H1 (cell line): ENCODE measurements around the gene CTDP1. TPM values are rescaled to one million over a fixed set of nuclear protein-coding genes. Genes with fewer than 3 reads are reported as not detected.

Source experiments
- CTCF ChIA-PET: fragments of 300-600 bp; sonication (Branson Sonifier 250); formaldehyde crosslinking; loops from one replicate; lab custom pipeline; 2021; ENCODE audit not compliant: partially characterized antibody; lab: Charles Lee
- POLR2A ChIA-PET: fragments of 300-600 bp; sonication (Branson Sonifier 250); formaldehyde crosslinking; loops from one replicate; lab custom pipeline; 2021; ENCODE audit warnings: inconsistent platforms; ENCODE audit not compliant: partially characterized antibody; lab: Charles Lee
- DNase-seq, 2 experiments: peaks; one replicate each; pipeline versions ENCODE4 v3.0.0 to v3.0.0-alpha.2; 2010 to 2022; ENCODE audit warnings: low spot score in 2 of 2, low read depth in 1 of 2, mixed read lengths in 1 of 2
- FAIRE-seq: peaks from 2 replicates; lab custom pipeline; 2011; peaks lifted over from hg19 to GRCh38; lab: Jason Lieb, UNC
- H2AFZ ChIP-seq: 2 replicates; pipeline ENCODE4 v1.8.1; 2012; ENCODE audit warnings: low read length, inconsistent platforms
- H2AK5ac ChIP-seq: 2 replicates; pipeline ENCODE4 v1.6.1; 2013; ENCODE audit warnings: low read depth, low read length
- H2BK120ac ChIP-seq: replicated peaks from 2 replicates; pipeline ENCODE3; 2013; ENCODE audit warnings: low read depth, low read length, inconsistent platforms
- H2BK12ac ChIP-seq: 2 replicates; pipeline ENCODE4 v1.6.1; 2013; ENCODE audit warnings: low read depth, low read length
- H2BK15ac ChIP-seq: 2 replicates; pipeline ENCODE4 v1.6.1; 2013; ENCODE audit warnings: low read length
- H2BK20ac ChIP-seq: 2 replicates; pipeline ENCODE4 v1.6.1; 2013; ENCODE audit warnings: low read length
- H2BK5ac ChIP-seq: 2 replicates; pipeline ENCODE4 v1.6.1; 2013; ENCODE audit warnings: low read depth, low read length
- H3K14ac ChIP-seq: 2 replicates; pipeline ENCODE4 v1.6.1; 2013; ENCODE audit warnings: inconsistent platforms; ENCODE audit not compliant: insufficient read length
- H3K18ac ChIP-seq: 2 replicates; pipeline ENCODE4 v1.6.1; 2013; ENCODE audit warnings: low read length; ENCODE audit errors: extremely low read depth
- H3K23ac ChIP-seq: 2 replicates; pipeline ENCODE4 v1.6.1; 2013; ENCODE audit warnings: inconsistent platforms; ENCODE audit not compliant: insufficient read length
- H3K23me2 ChIP-seq: 2 replicates; pipeline ENCODE4 v1.6.1; 2013; ENCODE audit warnings: low read depth, low read length
- H3K27ac ChIP-seq: 2 replicates; pipeline ENCODE4 v1.6.1; 2011; ENCODE audit warnings: low read depth, low read length, inconsistent platforms
- H3K27me3 ChIP-seq, 4 experiments: replicated peaks in 1 of 4; 1 replicate in 1 of 4; 2 replicates in 3 of 4; pipeline versions ENCODE4 v1.6.1 to v1.8.1; 2011 to 2013; ENCODE audit warnings: low read length in 3 of 4, mild to moderate bottlenecking in 3 of 4, inconsistent platforms in 2 of 4, mixed read lengths in 2 of 4, moderate library complexity in 1 of 4; ENCODE audit not compliant: control insufficient read depth in 3 of 4, insufficient read depth in 3 of 4; ENCODE audit errors: extremely low read depth in 1 of 4
- H3K36me3 ChIP-seq, 4 experiments: 2 replicates each; pipeline versions ENCODE4 v1.6.1 to v1.8.1; 2011 to 2013; ENCODE audit warnings: mild to moderate bottlenecking in 4 of 4, low read length in 3 of 4, moderate library complexity in 2 of 4, control low read depth in 1 of 4, inconsistent platforms in 1 of 4; ENCODE audit not compliant: insufficient read depth in 4 of 4, control insufficient read depth in 2 of 4
- H3K4ac ChIP-seq: replicated peaks from 2 replicates; pipeline ENCODE3; 2013; ENCODE audit warnings: low read length, low read depth, mixed read lengths, inconsistent platforms; ENCODE audit not compliant: insufficient read length
- H3K4me1 ChIP-seq, 4 experiments: replicated peaks in 1 of 4; 1 replicate in 1 of 4; 2 replicates in 3 of 4; pipeline versions ENCODE4 v1.6.1 to v1.8.1; 2011 to 2013; ENCODE audit warnings: low read length in 3 of 4, inconsistent platforms in 2 of 4, mixed read lengths in 1 of 4; ENCODE audit not compliant: insufficient read depth in 4 of 4, control insufficient read depth in 3 of 4
- H3K4me2 ChIP-seq, 2 experiments: 2 replicates each; pipeline versions ENCODE4 v1.6.1 to v1.8.1; 2011 to 2013; ENCODE audit warnings: low read depth in 2 of 2, low read length in 2 of 2, control low read depth in 1 of 2, inconsistent platforms in 1 of 2, mild to moderate bottlenecking in 1 of 2; ENCODE audit not compliant: insufficient read depth in 1 of 2
- H3K4me3 ChIP-seq, 4 experiments: fragments of 200-600, 300-600 bp in 1 of 4; sonication (generic), shearing (Covaris generic), sonication (Bioruptor Twin) in 1 of 4; 2 replicates each; pipeline versions ENCODE4 v1.5.1 to v1.8.1; 2011 to 2016; ENCODE audit warnings: low read length in 4 of 4, low read depth in 3 of 4, control low read depth in 2 of 4, inconsistent platforms in 2 of 4, mild to moderate bottlenecking in 2 of 4, mixed read lengths in 1 of 4, moderate library complexity in 1 of 4; ENCODE audit not compliant: insufficient read depth in 2 of 4; ENCODE audit errors: extremely low read depth in 1 of 4
- H3K56ac ChIP-seq: replicated peaks from 2 replicates; pipeline ENCODE3; 2013; ENCODE audit warnings: low read depth, mild to moderate bottlenecking, mixed read lengths, low read length, inconsistent platforms; ENCODE audit not compliant: insufficient read length
- H3K79me1 ChIP-seq: 2 replicates; pipeline ENCODE4 v1.6.1; 2013; ENCODE audit warnings: low read depth, low read length, control low read depth
- H3K79me2 ChIP-seq, 2 experiments: 2 replicates each; pipeline versions ENCODE4 v1.6.1 to v1.8.1; 2012 to 2013; ENCODE audit warnings: low read length in 2 of 2, mild to moderate bottlenecking in 2 of 2, inconsistent platforms in 1 of 2; ENCODE audit not compliant: insufficient read depth in 2 of 2, control insufficient read depth in 1 of 2
- H3K9ac ChIP-seq, 4 experiments: replicated peaks in 1 of 4; 1 replicate in 1 of 4; 2 replicates in 3 of 4; pipeline versions ENCODE4 v1.6.1 to v1.8.1; 2011 to 2013; ENCODE audit warnings: low read depth in 3 of 4, low read length in 3 of 4, control low read depth in 2 of 4, mild to moderate bottlenecking in 2 of 4, moderate library complexity in 2 of 4, inconsistent platforms in 1 of 4; ENCODE audit errors: extremely low read depth in 1 of 4
- H3K9me3 ChIP-seq, 2 experiments: 2 replicates each; pipeline versions ENCODE4 v1.6.1 to v1.8.1; 2012 to 2013; ENCODE audit warnings: mild to moderate bottlenecking in 2 of 2, moderate library complexity in 2 of 2, control low read depth in 1 of 2, inconsistent platforms in 1 of 2, low read depth in 1 of 2, low read length in 1 of 2, mixed read lengths in 1 of 2; ENCODE audit not compliant: insufficient read depth in 2 of 2
- H4K20me1 ChIP-seq, 2 experiments: replicated peaks in 1 of 2; 2 replicates each; pipeline versions ENCODE3 to v1.8.1; 2011 to 2013; ENCODE audit warnings: inconsistent platforms in 2 of 2, low read length in 2 of 2, mild to moderate bottlenecking in 1 of 2; ENCODE audit not compliant: insufficient read depth in 2 of 2, control insufficient read depth in 1 of 2
- H4K5ac ChIP-seq: 2 replicates; pipeline ENCODE4 v1.6.1; 2013; ENCODE audit warnings: low read length, low read depth, mixed read lengths, inconsistent platforms; ENCODE audit not compliant: insufficient read length
- H4K8ac ChIP-seq: 2 replicates; pipeline ENCODE4 v1.8.0; 2013; ENCODE audit warnings: mild to moderate bottlenecking, moderate library complexity, low read length, inconsistent platforms; ENCODE audit not compliant: insufficient read depth; ENCODE audit errors: extremely low read depth
- H4K91ac ChIP-seq: replicated peaks from 2 replicates; pipeline ENCODE3; 2013; ENCODE audit warnings: low read length, mixed read lengths, inconsistent platforms; ENCODE audit not compliant: insufficient read length
- ATF3 ChIP-seq: IDR thresholded peaks from 2 replicates; pipeline ENCODE4 v1.6.1; 2011; ENCODE audit warnings: low read depth, mild to moderate bottlenecking, low read length; ENCODE audit not compliant: insufficient read depth
- CBX8 ChIP-seq: fragments of 300-800, 300-1000 bp; sonication (generic); IDR thresholded peaks from 2 replicates; pipeline ENCODE4 v1.7.1; 2016; ENCODE audit warnings: low read depth, low read length, borderline replicate concordance
- MAFK ChIP-seq: IDR thresholded peaks from 2 replicates; pipeline ENCODE4 v1.6.1; 2012; ENCODE audit warnings: low read depth, mild to moderate bottlenecking, improper control_type of control experiment, low read length
- PHF8 ChIP-seq: fragments of 200-600 bp; sonication (generic); conservative IDR thresholded peaks from 2 replicates; pipeline ENCODE4 v1.7.1; 2012; ENCODE audit warnings: low read depth, mild to moderate bottlenecking, inconsistent platforms, low read length, moderate library complexity
- RFX5 ChIP-seq: IDR thresholded peaks from 2 replicates; pipeline ENCODE4 v1.6.1; 2011; ENCODE audit warnings: low read depth, low read length, improper control_type of control experiment, borderline replicate concordance
- RNF2 ChIP-seq: fragments of 200-900, 300-1000 bp; sonication (generic); IDR thresholded peaks from 2 replicates; pipeline ENCODE4 v1.7.1; 2016; ENCODE audit warnings: borderline replicate concordance, low read depth, mild to moderate bottlenecking, antibody characterized with exemption, low read length; ENCODE audit not compliant: poor library complexity, severe bottlenecking; ENCODE audit errors: missing control alignments
- TCF12 ChIP-seq: IDR thresholded peaks from 2 replicates; pipeline ENCODE4 v1.6.1; 2011; ENCODE audit warnings: low read depth, mild to moderate bottlenecking, low read length
- WGBS, 2 experiments: shearing (Covaris generic) in 1 of 2; methylation state at CpG; one replicate each; pipeline versions ENCODE4 v1.1.6 to v1.1.7; 2013 to 2015; ENCODE audit warnings: low lambda C conversion rate in 2 of 2, mixed read lengths in 2 of 2, inconsistent platforms in 1 of 2, low coverage in 1 of 2, missing lambda C conversion rate in 1 of 2; ENCODE audit not compliant: insufficient replicate concordance in 2 of 2, insufficient coverage in 1 of 2, insufficient read length in 1 of 2; ENCODE audit errors: extremely low coverage in 1 of 2, missing lambda C conversion rate in 1 of 2; 5-methylcytosine and 5-hydroxymethylcytosine counted together
- polyA plus RNA-seq, 7 experiments: library from polyadenylated mRNA; depleted of rRNA in 3 of 7; stranded (reverse) in 5 of 7; unstranded in 2 of 7; fragments of >200 nt in 5 of 7; fragments of 200-250 nt in 2 of 7; gene quantifications; 1 replicate in 5 of 7; 2 replicates in 1 of 7; 4 replicates in 1 of 7; pipeline versions ENCODE4 v1.2.1 to v1.2.3, GENCODE V29; 2011 to 2013; ENCODE audit warnings: missing spikeins in 2 of 7, mixed read lengths in 2 of 7
- total RNA-seq: library from RNA; stranded (reverse); fragmentation: NEBNext Ultra II Directional; extraction: Animal tissue kit (Norgen Biotek cat#: 25700); gene quantifications from 2 replicates; pipeline ENCODE4 v1.2.1, GENCODE V29; 2021
- TF ChIP-seq, protein P1 (sequence below): IDR thresholded peaks from 2 replicates; pipeline ENCODE4 v1.6.1; 2012; ENCODE audit warnings: inconsistent platforms

CTDP1 gene
- total and polyA plus RNA-seq, 2 of the 8 experiments (the other 6 are each of a cell fraction or from before 2014, with no cell fraction given), result 16.6 to 37.0 TPM

DNA sequence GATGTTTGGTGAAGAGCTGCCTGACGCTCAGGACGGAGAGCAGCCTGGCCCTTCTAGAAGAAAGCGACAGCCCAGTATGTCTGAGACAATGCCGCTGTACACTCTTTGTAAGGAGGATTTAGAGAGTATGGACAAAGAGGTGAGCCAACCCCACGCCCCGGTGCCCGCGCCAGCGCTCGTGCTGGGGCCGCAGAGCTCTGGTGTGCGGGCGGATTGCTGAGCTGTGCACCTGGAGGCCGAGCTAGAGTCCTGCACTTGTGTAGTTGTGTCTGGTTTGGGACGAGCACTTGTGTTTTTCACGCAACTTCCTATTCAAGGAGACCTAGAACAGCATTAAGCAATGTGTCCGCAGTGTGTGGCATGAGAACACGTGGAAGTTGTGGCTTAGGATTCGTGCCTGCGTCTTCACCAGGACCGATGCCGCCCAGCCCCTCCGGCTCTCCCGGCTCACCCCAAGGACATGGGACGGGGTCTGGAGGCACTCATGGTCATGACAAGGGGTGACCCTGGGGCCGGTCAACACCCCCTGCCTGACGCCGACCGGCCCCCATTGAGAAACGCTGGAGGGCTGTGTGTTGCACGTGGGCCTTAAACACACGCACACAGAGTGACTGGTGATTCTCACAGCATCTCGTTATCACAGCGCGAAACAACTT, 49.5 kb downstream of the CTDP1 start:
- H3K9ac ChIP-seq, result no peak overlapping the region
- TF ChIP-seq, protein P1, sequence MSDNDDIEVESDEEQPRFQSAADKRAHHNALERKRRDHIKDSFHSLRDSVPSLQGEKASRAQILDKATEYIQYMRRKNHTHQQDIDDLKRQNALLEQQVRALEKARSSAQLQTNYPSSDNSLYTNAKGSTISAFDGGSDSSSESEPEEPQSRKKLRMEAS, result no peak
- TF ChIP-seq PHF8, result no peak
- no peak for TF ChIP-seq TCF12
- TF ChIP-seq RFX5, result no peak
- no peak for TF ChIP-seq CBX8
- no peak for TF ChIP-seq ATF3
- no peak for TF ChIP-seq MAFK
- TF ChIP-seq RNF2, result no peak
- no peaks in the 10 kb centered on the region for H3K27me3 ChIP-seq
- H3K23me2 ChIP-seq, result no peaks in the 10 kb centered on the region
- H4K20me1 ChIP-seq, result peaks cover 1 to 2% of the 10 kb centered on the region in 2 experiments
- H4K8ac ChIP-seq, result no peak overlapping the region
- no peak overlapping the region for H3K4ac ChIP-seq
- no peak overlapping the region for H3K18ac ChIP-seq
- H3K36me3 ChIP-seq, result peaks cover 5 to 40% (median 29%) of the 10 kb centered on the region in 4 experiments; a peak in 7 of 8 replicates
- no peak overlapping the region for H2BK12ac ChIP-seq
- H2BK120ac ChIP-seq, result no peak overlapping the region
- no peak overlapping the region for H3K14ac ChIP-seq
- H2AFZ ChIP-seq, result no peak overlapping the region
- CTCF ChIA-PET, result interaction anchor here (1.2 kb wide), 1 partner anchor 22 kb away, joined by 3 read pairs; no protein-coding TSS in a partner anchor
- no peak overlapping the region for H2BK15ac ChIP-seq
- no peak overlapping the region for H3K23ac ChIP-seq
- no peak overlapping the region for H3K27ac ChIP-seq
- H4K91ac ChIP-seq, result no peak overlapping the region
- H2BK5ac ChIP-seq, result no peak overlapping the region
- no peak overlapping the region for H3K4me3 ChIP-seq
- peaks cover 12 to 16% of the 10 kb centered on the region in 2 experiments for H3K9me3 ChIP-seq
- no peak overlapping the region for H3K56ac ChIP-seq
- no peak for DNase-seq
- no peak overlapping the region for H4K5ac ChIP-seq
- no peak overlapping the region for H2AK5ac ChIP-seq
- 96% methylated on average over 34 of the region's 35 CpGs; no CpG with 5 or more reads in 1 of the 2 experiments for WGBS, 2 experiments
- POLR2A ChIA-PET, result interaction anchor here (1.1 kb wide), 1 partner anchor 26 kb away, joined by 3 read pairs; no protein-coding TSS in a partner anchor
- no peaks in the 10 kb centered on the region for H3K4me1 ChIP-seq
- no peak overlapping the region for H2BK20ac ChIP-seq
- H3K4me2 ChIP-seq, result no peak overlapping the region
- H3K79me1 ChIP-seq, result peaks cover 2% of the 10 kb centered on the region; the same call in 1 of the 2 replicates
- no peak for FAIRE-seq
- peaks cover 0 to 14% of the 10 kb centered on the region in 2 experiments; a peak in 2 of 4 replicates for H3K79me2 ChIP-seq
